ENCODE results near the gene DPM2.

Gene DPM2

DNA sequence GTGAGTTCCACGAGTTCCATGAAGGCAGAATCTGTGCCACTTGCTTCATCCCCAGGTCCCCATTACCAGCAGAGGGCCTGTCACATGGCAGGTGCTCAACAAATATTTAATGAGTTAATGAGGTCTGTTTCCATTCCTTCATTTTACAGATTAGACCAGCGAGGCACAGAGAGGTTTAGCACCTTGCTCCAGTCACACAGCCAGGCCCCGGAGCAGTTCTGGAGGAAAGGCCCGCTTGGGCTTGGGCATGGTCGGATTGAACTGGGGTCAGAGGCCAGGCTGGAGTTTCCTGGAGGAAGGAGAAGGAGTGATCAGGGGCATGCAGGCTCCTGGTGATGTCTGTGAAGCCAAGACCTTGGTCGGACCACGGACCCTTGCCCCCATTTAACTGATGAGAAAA lies 16.9 kb downstream of the DPM2 start:
- DNase-seq (ENCODE audit: low read depth in 1 of 2, low spot score in 1 of 2) = no peak

DNA sequence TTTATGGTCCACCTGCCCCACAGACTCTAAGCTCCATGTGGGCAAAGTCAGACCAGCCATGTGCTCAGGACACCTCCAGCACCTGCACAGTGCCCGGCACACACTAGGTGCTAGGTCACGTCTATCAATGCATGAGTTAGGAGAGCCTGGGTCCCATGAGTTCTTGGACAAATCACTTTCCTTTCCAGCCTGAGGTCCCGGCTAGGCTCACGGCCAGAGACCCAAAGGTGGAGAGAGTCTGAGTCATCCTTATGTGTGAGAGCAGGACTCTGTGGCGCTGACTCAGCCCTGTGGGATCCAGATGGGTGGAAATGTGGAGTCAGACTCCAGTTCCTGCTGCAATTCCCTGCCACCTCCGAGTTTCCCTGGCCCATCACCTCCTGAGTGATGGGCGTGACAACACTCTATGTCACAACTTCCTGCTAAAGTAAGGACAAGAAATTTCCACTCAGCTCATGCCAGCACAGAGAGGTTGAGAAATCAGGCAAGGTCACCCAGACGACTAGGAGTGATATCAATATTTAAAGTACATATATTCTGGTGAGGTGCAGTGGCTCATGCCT lies 18.3 kb downstream of the DPM2 start:
- DNase-seq (ENCODE audit: low read depth in 1 of 2, low spot score in 1 of 2) = no peak

DNA sequence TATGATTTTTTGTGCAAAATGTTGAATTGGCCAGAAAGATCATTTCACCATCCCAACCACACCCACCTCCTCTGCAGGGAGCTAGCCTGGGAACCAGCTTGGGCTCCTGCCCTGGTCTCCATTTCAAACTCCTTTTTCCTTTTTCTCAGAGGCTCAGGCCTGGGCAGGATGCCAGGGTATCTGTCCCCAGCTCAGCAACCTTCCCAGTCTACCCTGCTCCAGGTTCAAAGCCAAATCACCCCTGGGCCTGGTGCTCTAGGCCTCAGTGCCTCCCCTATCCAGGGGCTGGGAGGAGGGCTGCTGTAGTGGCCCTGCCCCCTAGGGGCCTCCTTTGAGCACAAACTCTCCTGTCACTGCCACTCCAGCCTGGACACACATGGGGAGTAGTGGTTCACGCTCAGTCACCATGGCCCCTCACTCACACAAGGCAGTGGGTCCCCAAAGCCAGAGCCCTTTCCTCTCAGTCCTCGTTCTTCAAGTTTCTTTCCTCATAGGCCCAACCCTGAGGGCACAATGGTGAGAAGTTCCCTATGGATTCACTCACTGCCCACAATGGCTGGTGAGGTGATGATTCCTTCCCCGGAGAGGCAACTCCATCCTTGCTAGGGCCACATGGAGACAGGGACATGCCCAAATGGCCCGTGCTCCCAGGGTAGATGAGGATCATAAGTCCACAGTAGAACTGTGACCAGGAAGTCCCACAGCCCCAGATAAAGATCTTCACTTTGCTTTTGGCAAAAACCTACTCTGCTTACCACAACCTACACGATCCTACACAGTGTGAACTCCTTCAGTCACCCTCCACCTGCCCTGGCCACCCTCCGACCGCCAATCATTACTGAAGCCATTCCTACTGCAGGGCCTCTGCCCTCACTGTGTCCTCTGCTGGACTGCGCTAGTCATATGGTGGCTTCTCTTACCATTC lies 19.2 kb downstream of the DPM2 start:
- DNase-seq (ENCODE audit: low read depth in 1 of 2, low spot score in 1 of 2) = no peak

DNA sequence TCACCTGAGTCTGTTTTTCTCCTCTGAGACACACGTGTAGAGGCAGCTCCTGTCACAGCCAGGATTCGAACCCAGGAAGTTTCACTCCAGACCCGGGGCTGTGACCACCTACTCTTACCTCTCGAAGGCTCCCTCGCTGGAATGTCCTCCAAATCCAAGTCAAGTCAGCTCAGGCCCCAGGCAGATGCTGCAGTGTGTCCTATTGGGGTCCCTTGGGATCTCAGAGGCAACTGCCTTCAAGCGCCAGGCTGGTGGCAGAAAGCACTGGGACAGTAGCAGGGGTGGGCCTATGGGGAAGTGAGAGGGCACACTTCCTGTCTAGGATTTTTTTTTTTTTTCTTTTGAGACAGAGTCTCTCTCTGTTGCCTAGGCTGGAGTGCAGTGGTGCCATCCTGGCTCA lies 20.1 kb downstream of the DPM2 start:
- DNase-seq (ENCODE audit: low read depth in 1 of 2, low spot score in 1 of 2) = no peak

DNA sequence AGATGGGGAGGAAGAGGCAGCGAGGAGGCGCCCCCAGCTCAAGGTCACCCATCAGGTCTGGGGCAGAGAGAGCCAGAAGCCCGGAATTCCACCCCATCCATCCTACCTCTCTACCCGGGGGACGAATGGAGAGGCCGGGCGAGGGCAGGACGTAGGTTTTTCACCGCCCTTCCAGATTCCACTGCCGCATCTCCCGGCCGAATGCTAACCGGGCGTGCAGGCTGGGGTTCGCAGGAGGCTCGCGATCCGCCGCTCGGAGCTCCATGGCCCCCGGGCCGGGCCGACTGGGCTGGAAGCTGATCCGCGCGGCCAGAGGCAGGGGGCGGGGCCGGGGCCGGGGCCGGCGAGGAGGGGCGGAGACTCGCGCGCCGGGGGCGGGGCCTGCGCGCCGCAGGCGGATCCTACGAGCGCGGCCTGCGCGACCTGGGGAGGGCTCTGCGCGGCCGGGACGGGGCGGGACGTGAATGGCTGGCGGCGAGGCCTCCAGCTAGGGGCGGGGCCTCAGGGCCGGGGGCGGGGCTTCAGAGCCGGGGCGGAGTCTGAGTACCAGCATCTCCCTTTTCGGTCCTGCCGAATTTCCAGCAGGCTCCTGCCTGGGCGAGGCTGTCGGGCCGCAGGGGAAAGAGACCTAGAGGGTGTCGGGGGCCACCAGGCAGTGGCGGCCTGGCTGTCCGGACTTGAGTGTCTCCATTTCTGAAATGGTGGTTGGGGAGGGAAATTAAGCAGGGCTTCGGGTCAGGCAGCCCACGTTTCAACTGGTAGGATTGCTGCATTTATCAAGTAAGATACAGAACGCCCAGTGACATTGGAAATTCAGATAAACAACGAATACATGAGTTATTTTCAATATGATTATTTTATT lies 20.7 kb downstream of the DPM2 start, which contains the start of gene ST6GALNAC4:
Gene ST6GALNAC4, minus strand, starts transcription at position 322 of the 862 bp plus-strand sequence. CDS start 622 bp downstream, outside the sequence.
- peak; percentile 93 to 97 for DNase-seq (ENCODE audit: low read depth in 1 of 2, low spot score in 1 of 2)

DNA sequence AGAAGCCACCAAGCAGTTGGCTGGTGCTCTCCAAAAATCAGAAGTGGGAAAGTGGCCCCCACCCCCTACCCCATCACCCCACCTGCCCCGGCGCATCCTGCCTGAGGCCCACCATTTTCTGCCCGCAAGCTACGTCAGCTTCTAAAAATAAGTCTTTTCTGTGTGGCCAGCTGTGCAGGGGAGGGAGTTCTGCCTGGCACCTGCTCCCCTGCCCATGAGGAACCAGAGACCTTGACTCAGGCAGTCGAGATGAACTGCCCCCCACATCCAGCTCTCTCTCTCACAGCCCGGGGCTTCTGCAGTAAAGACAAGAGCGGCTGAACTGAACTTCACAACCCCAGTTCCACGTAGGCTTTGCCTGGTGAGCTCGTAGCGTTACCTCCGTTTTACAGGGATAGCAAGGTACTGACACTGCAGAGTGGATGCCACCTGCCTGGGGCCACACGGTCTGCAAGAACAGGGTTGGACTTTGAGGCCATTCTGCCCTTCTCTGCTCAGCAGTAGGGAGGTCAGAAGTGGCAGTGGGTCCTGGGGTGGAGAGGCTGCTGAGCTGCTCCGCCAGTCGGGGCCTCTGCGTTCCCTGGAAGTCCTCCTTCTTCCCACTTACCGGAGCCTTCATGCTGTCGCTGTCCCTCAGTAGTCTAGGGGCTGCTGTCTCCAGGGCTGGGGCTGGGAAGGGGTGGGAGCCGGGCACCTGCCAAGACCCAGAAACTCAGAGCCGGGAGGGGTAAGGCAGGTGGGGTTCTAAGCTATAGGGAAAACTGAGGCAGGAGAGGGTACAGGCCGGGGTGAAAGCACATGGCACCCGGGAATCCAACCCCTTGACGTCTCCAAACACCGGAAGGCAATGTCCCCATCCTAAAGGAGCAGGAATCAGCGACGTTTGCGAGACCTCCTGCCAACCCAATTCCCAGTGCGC lies 21.6 kb downstream of the DPM2 start:
- no peak for DNase-seq (ENCODE audit: low read depth in 1 of 2, low spot score in 1 of 2)

DNA sequence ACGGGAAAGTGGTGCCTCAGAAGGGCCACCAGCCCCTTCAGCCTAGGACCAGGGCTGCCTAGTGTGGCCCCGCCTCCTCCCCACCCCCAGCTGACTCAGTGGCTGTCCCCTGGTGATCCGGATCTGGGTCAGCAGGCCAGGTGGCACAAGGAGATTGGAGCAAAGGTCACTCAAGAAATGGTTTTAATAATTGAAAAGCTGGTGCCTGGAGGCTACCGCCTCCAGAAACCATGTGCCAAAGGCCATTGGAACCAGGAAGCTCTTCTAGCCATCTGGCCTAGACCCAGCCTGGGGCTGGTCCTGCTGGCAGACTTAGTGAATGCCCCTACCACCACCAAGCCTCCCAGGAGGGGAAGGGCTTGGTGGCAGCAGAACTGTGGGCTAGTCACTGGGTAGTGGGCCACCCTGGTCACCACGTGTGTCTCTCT lies 22.3 kb downstream of the DPM2 start:
- no peak for DNase-seq (ENCODE audit: low read depth in 1 of 2, low spot score in 1 of 2)

DNA sequence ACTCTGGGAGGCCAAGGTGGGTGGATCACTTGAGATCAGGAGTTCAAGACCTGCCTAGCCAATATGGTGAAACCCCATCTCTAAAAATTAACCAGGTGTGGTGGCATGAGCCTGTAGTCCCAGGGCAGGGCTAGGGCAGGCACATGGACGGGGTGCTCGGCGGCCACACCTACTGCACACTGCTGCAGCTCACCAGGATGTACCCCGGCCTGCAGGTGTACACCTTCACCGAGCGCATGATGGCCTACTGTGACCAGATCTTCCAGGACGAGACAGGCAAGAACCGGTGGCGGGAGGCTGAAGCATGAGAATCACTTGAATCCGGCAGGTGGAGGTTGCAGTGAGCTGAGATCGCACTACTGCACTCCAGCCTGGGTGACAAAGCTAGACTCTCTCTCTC lies 24.0 kb downstream of the DPM2 start:
- DNase-seq (ENCODE audit: low read depth in 1 of 2, low spot score in 1 of 2) = no peak

DNA sequence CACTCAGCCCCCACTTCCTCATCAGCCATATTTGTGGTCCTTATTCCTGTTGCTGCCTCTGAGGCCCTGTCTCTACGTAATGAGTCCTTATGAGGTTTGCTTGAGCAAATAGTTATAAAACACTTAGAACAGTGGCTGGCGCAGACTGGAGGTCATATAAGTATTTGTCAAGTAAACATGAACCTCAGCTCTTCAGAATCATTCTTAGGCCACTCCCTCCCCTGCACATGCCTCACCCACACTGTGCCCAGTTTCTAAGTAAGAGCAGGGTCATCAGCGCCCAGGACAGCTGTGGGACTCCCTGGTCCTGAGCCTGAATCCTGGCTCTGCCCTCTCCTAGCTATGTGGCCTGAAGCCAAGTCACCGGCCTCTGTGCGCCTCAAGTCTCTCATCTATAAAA lies 24.8 kb downstream of the DPM2 start:
- no peak for DNase-seq (ENCODE audit: low read depth in 1 of 2, low spot score in 1 of 2)

DNA sequence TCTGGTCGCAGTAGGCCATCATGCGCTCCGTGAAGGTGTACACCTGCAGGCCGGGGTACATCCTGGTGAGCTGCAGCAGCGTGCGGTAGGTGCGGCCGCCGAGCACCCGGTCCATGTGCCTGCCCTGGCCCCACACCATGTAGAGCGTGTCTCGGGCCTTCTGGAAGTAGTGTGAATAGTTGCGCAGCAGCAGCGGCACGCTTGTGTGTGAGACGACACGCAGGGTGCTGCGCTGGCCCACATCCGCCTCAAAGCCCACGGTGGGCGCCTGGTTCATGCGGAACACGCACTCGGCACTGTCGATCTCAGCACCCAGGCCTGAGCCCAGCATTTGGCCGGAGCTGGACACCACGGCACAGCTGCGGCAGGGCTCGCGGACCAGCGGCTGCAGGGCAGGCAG lies 25.4 kb downstream of the DPM2 start:
- DNase-seq (ENCODE audit: low read depth in 1 of 2, low spot score in 1 of 2) = no peak

DNA sequence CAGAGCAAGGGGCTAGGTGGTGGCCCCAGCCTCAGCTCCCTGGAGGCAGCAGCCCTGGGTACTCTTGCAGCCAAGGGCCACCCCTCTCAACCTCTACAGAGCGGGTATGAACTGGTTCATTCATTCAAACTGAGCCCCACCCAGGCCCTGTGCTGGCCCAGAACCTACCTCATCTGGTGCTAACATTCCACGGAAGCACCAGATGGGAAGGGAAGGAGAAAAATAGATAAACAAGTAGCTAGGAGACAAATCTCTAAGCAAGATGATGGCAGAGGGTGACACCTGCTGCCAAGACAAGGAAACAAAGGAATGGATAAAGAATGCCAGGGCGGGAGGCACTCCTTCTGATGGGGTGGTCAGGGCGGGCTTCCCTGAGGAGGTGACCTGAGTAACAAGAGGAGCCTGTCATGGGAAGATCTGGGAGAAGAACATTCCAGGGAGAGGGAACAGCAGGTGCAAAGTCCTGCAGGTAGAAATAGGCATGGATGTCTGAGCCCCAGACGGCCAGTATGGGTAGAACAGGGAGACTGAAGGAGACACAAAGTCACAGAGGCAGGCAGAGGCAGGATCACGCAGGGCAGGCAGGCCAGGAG lies 26.9 kb downstream of the DPM2 start:
- DNase-seq (ENCODE audit: low read depth in 1 of 2, low spot score in 1 of 2) = no peak

DNA sequence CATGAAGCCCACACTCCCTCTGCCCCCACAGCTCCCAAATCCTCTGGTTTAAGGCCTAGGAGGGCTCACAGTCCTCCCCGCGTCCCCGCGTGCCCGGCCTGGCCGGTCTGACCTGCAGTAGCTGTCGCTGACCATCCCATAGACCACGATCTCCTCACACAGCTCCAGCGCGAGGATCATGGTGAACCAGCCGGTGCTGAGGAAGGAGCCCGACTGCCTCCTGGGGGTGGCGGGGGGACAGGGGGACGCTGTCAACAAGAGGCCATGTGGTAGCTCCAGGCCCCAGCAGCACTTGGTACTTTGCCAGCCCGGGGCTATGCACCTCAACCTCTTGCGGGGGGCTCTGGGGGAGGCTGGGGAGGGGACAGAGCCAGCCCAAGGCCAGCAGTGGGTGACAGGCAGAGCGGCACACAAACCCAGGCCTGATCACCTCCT lies 27.8 kb downstream of the DPM2 start:
- DNase-seq (ENCODE audit: low read depth in 1 of 2, low spot score in 1 of 2) = no peak

DNA sequence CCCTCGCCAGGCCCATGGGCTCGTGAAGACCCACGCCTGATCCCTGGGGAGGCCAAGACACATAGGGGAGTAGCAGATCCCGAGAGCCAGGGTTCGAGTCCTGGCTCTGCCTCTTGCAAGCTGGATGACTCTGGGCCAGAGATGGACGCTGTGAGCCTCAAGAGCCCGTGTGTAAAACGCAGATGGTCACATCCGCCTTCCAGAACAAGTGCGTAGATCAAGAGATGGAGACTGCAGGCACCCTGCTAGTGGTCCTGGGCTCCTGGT lies 29.1 kb downstream of the DPM2 start:
- no peak for DNase-seq (ENCODE audit: low read depth in 1 of 2, low spot score in 1 of 2)

DNA sequence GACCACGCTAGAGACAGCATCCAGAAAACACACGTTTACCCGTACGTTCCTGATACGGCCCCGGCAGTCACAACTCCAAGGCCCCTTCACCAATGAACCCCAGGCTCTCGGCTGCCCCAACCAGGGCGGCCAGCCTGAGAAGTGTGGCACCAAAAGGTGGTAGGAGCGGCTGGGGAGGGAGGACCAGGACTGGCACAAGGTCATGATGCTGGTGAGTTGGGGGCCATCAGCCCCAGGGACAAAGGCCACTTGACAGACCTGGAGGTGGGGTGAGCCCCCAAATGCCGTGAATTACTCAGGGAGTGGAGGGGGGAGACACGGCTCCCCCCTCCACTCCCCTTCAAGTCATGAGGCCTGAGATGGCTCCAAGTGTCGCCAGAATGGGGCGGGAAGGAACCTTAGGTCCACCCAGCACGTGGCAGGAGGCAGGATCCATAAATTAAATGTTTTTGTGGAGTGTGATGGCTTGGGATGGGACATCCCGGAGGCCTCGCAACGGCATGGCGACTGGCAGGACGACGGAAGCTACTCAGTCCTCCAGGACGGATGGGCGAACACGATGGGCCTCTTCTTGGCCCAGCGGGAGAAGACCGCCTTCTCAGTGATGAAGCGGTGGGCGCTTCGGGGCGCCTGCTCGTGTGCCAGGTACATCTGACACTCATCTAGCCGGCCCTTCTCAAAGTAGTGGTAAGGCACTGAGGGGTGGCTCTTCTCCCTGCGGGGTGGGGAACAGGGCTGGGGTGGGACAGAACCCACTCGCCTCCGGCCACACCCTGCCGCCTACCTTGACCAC lies 29.6 kb downstream of the DPM2 start:
- DNase-seq (ENCODE audit: low read depth in 1 of 2, low spot score in 1 of 2) = no peak

DNA sequence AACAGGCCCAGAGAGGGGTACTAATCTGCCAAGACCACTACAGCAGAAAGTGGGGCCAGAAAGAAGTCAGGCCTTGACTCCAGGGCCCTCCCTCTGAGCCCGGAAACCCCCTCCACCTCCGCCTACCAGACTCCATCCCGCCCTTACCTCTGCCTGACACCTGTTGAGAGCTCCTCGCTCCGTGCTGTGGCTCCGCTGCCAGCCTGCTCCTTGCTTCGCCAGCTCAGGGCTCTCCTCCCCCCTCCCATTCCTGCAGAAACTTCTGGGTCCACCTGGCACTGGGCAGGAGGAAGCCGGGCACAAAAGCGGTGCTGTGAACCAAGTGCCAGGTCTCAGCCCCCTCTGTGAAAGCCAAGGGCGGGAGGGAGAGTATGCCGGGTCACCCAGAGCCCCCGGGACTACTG lies 31.9 kb downstream of the DPM2 start:
- peak; percentile 45 to 52 for DNase-seq (ENCODE audit: low read depth in 1 of 2, low spot score in 1 of 2)

DNA sequence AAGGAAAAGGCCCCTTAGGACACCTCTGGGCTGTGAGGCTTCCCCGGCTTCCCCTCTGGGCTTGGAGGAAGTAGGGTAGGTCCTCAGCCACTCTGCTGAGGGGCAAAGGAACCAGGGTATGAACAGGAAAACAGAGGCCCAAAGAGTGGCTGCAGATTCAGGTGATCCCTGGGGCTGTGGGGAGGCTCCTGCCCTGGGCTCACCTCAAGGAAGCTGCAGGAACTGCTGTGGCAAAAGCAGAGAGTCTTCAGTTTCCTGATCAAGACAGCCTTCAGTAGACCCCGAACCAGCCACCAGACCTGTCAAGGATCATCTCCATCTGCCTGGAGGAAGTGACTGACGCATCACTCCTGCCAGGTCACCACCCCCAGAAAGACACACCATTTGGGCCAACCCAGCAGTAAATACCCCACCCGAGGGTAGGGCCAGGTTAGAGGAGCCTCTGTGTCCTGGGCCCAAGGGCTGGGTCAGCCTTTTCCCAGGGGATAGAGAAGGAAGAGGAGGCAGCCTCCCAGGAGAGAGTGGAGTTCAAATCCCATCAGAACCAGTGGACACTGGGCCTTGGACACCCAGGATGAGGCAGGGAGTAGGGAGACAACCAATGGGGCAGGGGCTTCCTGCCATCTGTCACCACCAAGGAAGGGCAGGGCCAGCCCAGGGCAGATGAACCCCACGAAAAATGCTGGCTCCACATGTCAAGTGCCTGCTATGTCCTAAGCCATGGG lies 32.5 kb downstream of the DPM2 start:
- DNase-seq (ENCODE audit: low read depth in 1 of 2, low spot score in 1 of 2) = peak in 1 of 2 donors; percentile 44

DNA sequence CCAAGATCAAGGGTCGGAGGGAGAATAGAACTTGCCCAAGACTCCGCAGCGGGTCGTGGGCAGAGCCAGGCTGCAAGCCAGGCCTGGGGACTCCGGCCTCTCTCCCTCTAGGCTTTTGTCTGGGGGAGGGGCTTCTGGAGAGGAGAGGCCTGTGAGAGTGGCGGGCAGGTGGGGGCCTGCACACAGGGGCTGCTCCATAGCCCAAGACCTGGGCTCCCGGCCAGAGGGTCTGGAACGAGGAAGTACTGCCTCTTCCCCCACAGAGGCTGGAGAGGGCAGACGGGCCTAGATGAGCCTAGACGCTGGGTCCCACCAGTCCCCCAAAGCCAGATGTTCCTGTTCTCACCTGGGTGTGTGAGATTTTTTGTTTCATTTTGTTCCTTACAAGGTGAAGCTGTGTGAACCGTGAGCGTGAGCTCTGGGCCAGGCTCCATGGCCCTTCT lies 33.1 kb downstream of the DPM2 start:
- DNase-seq (ENCODE audit: low read depth in 1 of 2, low spot score in 1 of 2) = no peak

DNA sequence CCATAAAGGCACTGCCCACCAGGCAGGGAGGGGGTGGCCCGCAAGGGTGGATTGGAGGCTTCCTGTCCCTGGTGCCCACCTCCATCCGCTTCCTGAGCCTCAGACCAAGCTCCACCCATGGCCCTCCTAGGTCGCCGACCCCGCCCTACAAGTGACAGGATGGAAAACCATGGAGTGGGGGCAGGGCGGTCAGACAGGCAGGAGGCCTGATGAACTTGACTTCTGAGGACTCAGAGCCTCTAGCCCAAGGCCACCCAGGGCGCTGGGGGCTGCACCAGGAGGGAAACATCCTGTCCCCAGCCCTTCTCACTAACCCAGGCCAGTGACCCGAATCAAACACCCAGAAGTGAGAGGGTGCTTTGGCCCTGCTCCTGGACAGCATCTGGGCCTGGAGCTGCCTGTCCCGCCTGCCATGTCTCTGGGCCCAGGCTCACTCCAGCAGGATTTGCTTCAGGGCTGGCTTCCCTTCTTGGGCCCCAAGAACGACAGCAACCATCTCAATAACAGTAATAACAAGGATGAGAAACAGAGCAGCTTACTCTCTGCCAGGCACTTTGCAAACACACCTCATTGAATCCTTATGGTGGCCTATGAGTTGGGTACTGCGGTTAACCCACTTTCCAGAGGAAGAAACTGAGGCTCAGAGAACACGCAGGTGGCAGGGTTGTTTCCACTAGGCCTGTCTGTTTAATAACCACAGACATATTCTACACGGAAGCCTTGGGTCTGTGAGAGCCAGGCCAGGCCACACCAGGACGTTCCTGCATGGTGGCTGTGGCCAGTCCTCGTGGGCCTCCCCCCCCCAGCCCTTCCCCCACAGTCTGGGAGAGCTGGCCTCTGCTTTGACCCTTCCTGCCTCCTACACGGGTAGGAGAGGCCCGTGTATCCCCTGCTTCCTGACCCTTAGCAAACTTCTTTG lies 33.8 kb downstream of the DPM2 start:
- peak; percentile 45 to 51 for DNase-seq (ENCODE audit: low read depth in 1 of 2, low spot score in 1 of 2)
